ENCODE data around the gene TTBK2. TPM values are rescaled to one million over a fixed set of nuclear protein-coding genes. Genes with fewer than 3 reads are reported as not detected.
"Not testable (repeated sequence)": the region's sequence is repeated elsewhere in the genome, so short reads cannot be mapped to it uniquely, and the experiment has no call there.

TTBK2 gene
- total RNA-seq, 2 donors from 2014 or later, result 14.0 to 21.9 TPM

GRCh38 chr15:42919799-42920518 is 619 bp downstream of the TTBK2 start:
- Mint-ChIP-seq H3K4me1 (ENCODE audit: low read depth in 2 of 2) (peaks cover 26 to 35% of the 10 kb centered on the region in 2 donors), H3K36me3 (no peaks in the 10 kb centered on the region), H3K27me3 (no peaks in the 10 kb centered on the region), H3K27ac (peak overlapping the region; percentile 82 to 93), H3K9me3 (no peaks in the 10 kb centered on the region), H3K4me3 (peak overlapping the region; percentile 91)
- peak; percentile 59 for DNase-seq (ENCODE audit: low spot score)
- ATAC-seq, result peak; percentile 50 to 51

GRCh38 chr15:42919308-42919707 is 1.3 kb downstream of the TTBK2 start:
- Mint-ChIP-seq H3K27me3 (no peaks in the 10 kb centered on the region), H3K4me3 (peak overlapping the region; percentile 91), H3K27ac (peak overlapping the region; percentile 82 to 93), H3K4me1 (ENCODE audit: low read depth in 2 of 2) (peaks cover 29 to 41% of the 10 kb centered on the region in 2 donors), H3K9me3 (no peaks in the 10 kb centered on the region), H3K36me3 (no peaks in the 10 kb centered on the region)
- ATAC-seq (no peak), DNase-seq (ENCODE audit: low spot score) (no peak)

- no peaks in the 10 kb centered on the region for H3K36me3 Mint-ChIP-seq
- H3K4me1 Mint-ChIP-seq (ENCODE audit: low read depth in 2 of 2), result peaks cover 29 to 42% of the 10 kb centered on the region in 2 donors
- ATAC-seq (no peak), DNase-seq (ENCODE audit: low spot score) (no peak)
- no peaks in the 10 kb centered on the region for H3K27me3 Mint-ChIP-seq
- no peak overlapping the region for H3K27ac Mint-ChIP-seq
- H3K9me3 Mint-ChIP-seq, result no peaks in the 10 kb centered on the region
- H3K4me3 Mint-ChIP-seq, result no peak overlapping the region
These were observed 2.5 kb downstream of the TTBK2 start for GRCh38 chr15:42918047-42918446.

- Mint-ChIP-seq H3K27me3 (no peaks in the 10 kb centered on the region), H3K36me3 (no peaks in the 10 kb centered on the region), H3K27ac (peak overlapping the region in 1 of 2 donors; percentile 43), H3K4me1 (ENCODE audit: low read depth in 2 of 2) (peaks cover 19 to 29% of the 10 kb centered on the region in 2 donors), H3K9me3 (no peaks in the 10 kb centered on the region), H3K4me3 (no peak overlapping the region)
- no peak for DNase-seq (ENCODE audit: low spot score)
- no peak for ATAC-seq
These were observed 4.8 kb downstream of the TTBK2 start for GRCh38 chr15:42915654-42916315.

GRCh38 chr15:42914728-42915497 is 5.7 kb downstream of the TTBK2 start:
- ATAC-seq, result no peak
- no peaks in the 10 kb centered on the region for H3K9me3 Mint-ChIP-seq
- H3K27ac Mint-ChIP-seq, result no peak overlapping the region
- peaks cover 16 to 28% of the 10 kb centered on the region in 2 donors for H3K4me1 Mint-ChIP-seq (ENCODE audit: low read depth in 2 of 2)
- H3K36me3 Mint-ChIP-seq, result no peaks in the 10 kb centered on the region
- no peaks in the 10 kb centered on the region for H3K27me3 Mint-ChIP-seq
- no peak for DNase-seq (ENCODE audit: low spot score)
- no peak overlapping the region for H3K4me3 Mint-ChIP-seq

- DNase-seq (ENCODE audit: low spot score) (no peak), ATAC-seq (no peak)
- no peaks in the 10 kb centered on the region for H3K27me3 Mint-ChIP-seq
- H3K4me1 Mint-ChIP-seq (ENCODE audit: low read depth in 2 of 2), result peaks cover 8 to 14% of the 10 kb centered on the region in 2 donors
- no peaks in the 10 kb centered on the region for H3K36me3 Mint-ChIP-seq
- no peak overlapping the region for H3K27ac Mint-ChIP-seq
- no peak overlapping the region for H3K4me3 Mint-ChIP-seq
- no peaks in the 10 kb centered on the region for H3K9me3 Mint-ChIP-seq
These were observed 9.5 kb downstream of the TTBK2 start for GRCh38 chr15:42911058-42911592.

GRCh38 chr15:42908538-42908937 is 12.0 kb downstream of the TTBK2 start:
- peaks cover 4 to 5% of the 10 kb centered on the region in 2 donors for H3K4me1 Mint-ChIP-seq (ENCODE audit: low read depth in 2 of 2)
- no peak overlapping the region for H3K4me3 Mint-ChIP-seq
- no peak overlapping the region for H3K27ac Mint-ChIP-seq
- H3K9me3 Mint-ChIP-seq, result no peaks in the 10 kb centered on the region
- DNase-seq (ENCODE audit: low spot score), result no peak
- no peak for ATAC-seq
- H3K36me3 Mint-ChIP-seq, result no peaks in the 10 kb centered on the region
- no peaks in the 10 kb centered on the region for H3K27me3 Mint-ChIP-seq

- no peak for ATAC-seq
- Mint-ChIP-seq H3K9me3 (no peaks in the 10 kb centered on the region), H3K27me3 (no peaks in the 10 kb centered on the region)
These were observed 16.9 kb downstream of the TTBK2 start for GRCh38 chr15:42903388-42904324.

GRCh38 chr15:42893911-42894310 is 26.7 kb downstream of the TTBK2 start:
- not testable (repeated sequence) for H3K36me3 Mint-ChIP-seq, H3K9me3 Mint-ChIP-seq

More at GRCh38 chr15:42903388-42904324, 16.9 kb downstream of the TTBK2 start:
- Mint-ChIP-seq H3K27ac (no peak overlapping the region), H3K4me1 (ENCODE audit: low read depth in 2 of 2) (peaks cover 7% of the 10 kb centered on the region in 2 donors), H3K36me3 (no peaks in the 10 kb centered on the region), H3K4me3 (no peak overlapping the region)
- no peak for DNase-seq (ENCODE audit: low spot score)

GRCh38 chr15:42891569-42891968 is 29.0 kb downstream of the TTBK2 start:
- no peak overlapping the region for H3K4me3 Mint-ChIP-seq
- DNase-seq (ENCODE audit: low spot score), result no peak
- H3K27me3 Mint-ChIP-seq, result no peaks in the 10 kb centered on the region
- no peak for ATAC-seq
- peaks cover 6% of the 10 kb centered on the region for H3K36me3 Mint-ChIP-seq
- H3K27ac Mint-ChIP-seq, result no peak overlapping the region
- H3K9me3 Mint-ChIP-seq, result peaks cover 3% of the 10 kb centered on the region
- peaks cover 0 to 3% of the 10 kb centered on the region in 2 donors for H3K4me1 Mint-ChIP-seq (ENCODE audit: low read depth in 2 of 2)

More at GRCh38 chr15:42893911-42894310, 26.7 kb downstream of the TTBK2 start:
- not testable (repeated sequence) for H3K27ac Mint-ChIP-seq; H3K4me3 Mint-ChIP-seq; ATAC-seq; DNase-seq (ENCODE audit: low spot score); H3K27me3 Mint-ChIP-seq; H3K4me1 Mint-ChIP-seq (ENCODE audit: low read depth in 2 of 2)

- Mint-ChIP-seq H3K4me3 (no peak overlapping the region), H3K27me3 (no peaks in the 10 kb centered on the region), H3K9me3 (peaks cover 3% of the 10 kb centered on the region), H3K27ac (no peak overlapping the region), H3K4me1 (ENCODE audit: low read depth in 2 of 2) (peaks cover 0 to 10% of the 10 kb centered on the region in 2 donors), H3K36me3 (peaks cover 6% of the 10 kb centered on the region)
- ATAC-seq (no peak), DNase-seq (ENCODE audit: low spot score) (no peak)
These were observed 30.2 kb downstream of the TTBK2 start for GRCh38 chr15:42890161-42890913.

- not testable (repeated sequence) for H3K9me3 Mint-ChIP-seq; H3K27ac Mint-ChIP-seq; DNase-seq (ENCODE audit: low spot score); ATAC-seq; H3K27me3 Mint-ChIP-seq; H3K36me3 Mint-ChIP-seq; H3K4me3 Mint-ChIP-seq
- peaks cover 0 to 14% of the 10 kb centered on the region in 2 donors for H3K4me1 Mint-ChIP-seq (ENCODE audit: low read depth in 2 of 2)
These were observed 33.2 kb downstream of the TTBK2 start for GRCh38 chr15:42887384-42887783.

Measured in natural killer cell treated with Interleukin-12 subunit alpha and Interleukin-12 subunit beta and Interleukin-15 and Interleukin-18, amount 100 ng/mL, for 72 hours (primary cell).